CMK (cell line): ENCODE results near the gene FOXK2.

Source experiments
- DNase-seq: peaks from one replicate; pipeline ENCODE4 v3.0.0-alpha.2; 2010; ENCODE audit warnings: low read depth

FOXK2 gene

GRCh38 chr17:82608816-82609215 is 89.3 kb downstream of the FOXK2 start:
- no peak for DNase-seq

GRCh38 chr17:82609655-82610054 is 90.1 kb downstream of the FOXK2 start:
- no peak for DNase-seq

- no peak for DNase-seq
Measured at GRCh38 chr17:82611140-82612058, 91.9 kb downstream of the FOXK2 start.

GRCh38 chr17:82613283-82614094 is 94.0 kb downstream of the FOXK2 start:
- no peak for DNase-seq

GRCh38 chr17:82614095-82614631 is 94.6 kb downstream of the FOXK2 start:
- no peak for DNase-seq

GRCh38 chr17:82615084-82616020 is 95.8 kb downstream of the FOXK2 start:
- DNase-seq, result no peak

GRCh38 chr17:82616021-82616711 is 96.6 kb downstream of the FOXK2 start:
- DNase-seq, result no peak

- no peak for DNase-seq
Measured at GRCh38 chr17:82619211-82619610, 99.7 kb downstream of the FOXK2 start.

- no peak for DNase-seq
Measured at GRCh38 chr17:82619641-82620040, 100.1 kb downstream of the FOXK2 start.

GRCh38 chr17:82623707-82624106 is 104.2 kb downstream of the FOXK2 start:
- DNase-seq, result no peak

- DNase-seq, result no peak
Measured at GRCh38 chr17:82627405-82627804, 107.9 kb downstream of the FOXK2 start.

- no peak for DNase-seq
Measured at GRCh38 chr17:82629748-82630147, 110.2 kb downstream of the FOXK2 start.

GRCh38 chr17:82630212-82630611 is 110.7 kb downstream of the FOXK2 start:
- DNase-seq, result no peak

- DNase-seq, result no peak
Measured at GRCh38 chr17:82631544-82631943, 112.0 kb downstream of the FOXK2 start.

- no peak for DNase-seq
Measured at GRCh38 chr17:82632451-82632850, 112.9 kb downstream of the FOXK2 start.

GRCh38 chr17:82633343-82633742 is 113.8 kb downstream of the FOXK2 start:
- no peak for DNase-seq

GRCh38 chr17:82636626-82637598 is 117.4 kb downstream of the FOXK2 start:
- DNase-seq, result no peak

GRCh38 chr17:82638183-82638773 is 118.7 kb downstream of the FOXK2 start:
- DNase-seq, result no peak

GRCh38 chr17:82639628-82640027 is 120.1 kb downstream of the FOXK2 start:
- no peak for DNase-seq
